Measurements from ENCODE around the gene POLR3A.

DNA sequence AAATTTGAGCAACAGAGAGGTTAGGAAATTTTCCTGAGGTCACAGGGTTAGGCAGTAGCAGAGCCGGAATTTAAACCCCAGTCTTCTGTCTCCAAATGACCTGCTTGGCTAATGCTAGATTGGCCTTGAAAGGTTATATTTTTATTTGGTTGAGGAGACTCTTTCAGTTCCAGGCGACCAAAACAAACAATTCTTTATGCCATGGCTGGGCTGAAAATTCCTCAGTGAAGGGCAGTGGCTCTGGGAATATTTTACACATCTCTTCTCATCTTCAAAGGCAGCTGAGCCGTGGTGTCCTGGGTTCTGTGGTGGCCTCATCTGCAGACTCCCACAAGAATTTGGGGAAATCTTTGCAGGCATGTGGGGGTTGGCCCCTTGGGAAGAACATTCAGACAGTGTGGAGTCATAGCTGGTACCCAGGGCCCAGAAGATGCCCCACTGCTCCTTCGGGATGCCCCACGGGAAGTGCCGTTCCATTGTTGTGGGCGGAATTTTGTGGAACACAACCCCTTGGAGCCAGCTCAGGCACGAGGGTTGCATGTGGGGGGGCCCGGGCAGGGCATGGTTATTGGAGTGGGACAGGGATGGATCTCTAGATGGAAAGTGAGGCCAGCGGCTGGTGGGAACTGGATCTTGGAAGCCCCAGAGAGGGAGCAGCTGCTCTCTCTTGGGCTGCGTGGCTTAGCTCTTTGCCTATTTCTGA, 37.6 kb upstream of the POLR3A start:
- TF ChIP-seq, protein P1, sequence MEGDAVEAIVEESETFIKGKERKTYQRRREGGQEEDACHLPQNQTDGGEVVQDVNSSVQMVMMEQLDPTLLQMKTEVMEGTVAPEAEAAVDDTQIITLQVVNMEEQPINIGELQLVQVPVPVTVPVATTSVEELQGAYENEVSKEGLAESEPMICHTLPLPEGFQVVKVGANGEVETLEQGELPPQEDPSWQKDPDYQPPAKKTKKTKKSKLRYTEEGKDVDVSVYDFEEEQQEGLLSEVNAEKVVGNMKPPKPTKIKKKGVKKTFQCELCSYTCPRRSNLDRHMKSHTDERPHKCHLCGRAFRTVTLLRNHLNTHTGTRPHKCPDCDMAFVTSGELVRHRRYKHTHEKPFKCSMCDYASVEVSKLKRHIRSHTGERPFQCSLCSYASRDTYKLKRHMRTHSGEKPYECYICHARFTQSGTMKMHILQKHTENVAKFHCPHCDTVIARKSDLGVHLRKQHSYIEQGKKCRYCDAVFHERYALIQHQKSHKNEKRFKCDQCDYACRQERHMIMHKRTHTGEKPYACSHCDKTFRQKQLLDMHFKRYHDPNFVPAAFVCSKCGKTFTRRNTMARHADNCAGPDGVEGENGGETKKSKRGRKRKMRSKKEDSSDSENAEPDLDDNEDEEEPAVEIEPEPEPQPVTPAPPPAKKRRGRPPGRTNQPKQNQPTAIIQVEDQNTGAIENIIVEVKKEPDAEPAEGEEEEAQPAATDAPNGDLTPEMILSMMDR (IDR thresholded peaks at IDR 0.05), result no peak
- no peak for TF ChIP-seq POLR2AphosphoS5 (IDR thresholded peaks at IDR 0.05; ENCODE audit: insufficient read depth in 1 of 2, low read depth in 1 of 2)
